ENCODE measurements around the gene RFX2. TPM values are rescaled to one million over a fixed set of nuclear protein-coding genes. Genes with fewer than 3 reads are reported as not detected.
"Not testable (repeated sequence)": the region's sequence is repeated elsewhere in the genome, so short reads cannot be mapped to it uniquely, and the experiment has no call there.

The RFX2 gene
- polyA plus RNA-seq, 6 donors from 2014 or later: 0.89 to 5.9 (median 1.2) TPM

DNA sequence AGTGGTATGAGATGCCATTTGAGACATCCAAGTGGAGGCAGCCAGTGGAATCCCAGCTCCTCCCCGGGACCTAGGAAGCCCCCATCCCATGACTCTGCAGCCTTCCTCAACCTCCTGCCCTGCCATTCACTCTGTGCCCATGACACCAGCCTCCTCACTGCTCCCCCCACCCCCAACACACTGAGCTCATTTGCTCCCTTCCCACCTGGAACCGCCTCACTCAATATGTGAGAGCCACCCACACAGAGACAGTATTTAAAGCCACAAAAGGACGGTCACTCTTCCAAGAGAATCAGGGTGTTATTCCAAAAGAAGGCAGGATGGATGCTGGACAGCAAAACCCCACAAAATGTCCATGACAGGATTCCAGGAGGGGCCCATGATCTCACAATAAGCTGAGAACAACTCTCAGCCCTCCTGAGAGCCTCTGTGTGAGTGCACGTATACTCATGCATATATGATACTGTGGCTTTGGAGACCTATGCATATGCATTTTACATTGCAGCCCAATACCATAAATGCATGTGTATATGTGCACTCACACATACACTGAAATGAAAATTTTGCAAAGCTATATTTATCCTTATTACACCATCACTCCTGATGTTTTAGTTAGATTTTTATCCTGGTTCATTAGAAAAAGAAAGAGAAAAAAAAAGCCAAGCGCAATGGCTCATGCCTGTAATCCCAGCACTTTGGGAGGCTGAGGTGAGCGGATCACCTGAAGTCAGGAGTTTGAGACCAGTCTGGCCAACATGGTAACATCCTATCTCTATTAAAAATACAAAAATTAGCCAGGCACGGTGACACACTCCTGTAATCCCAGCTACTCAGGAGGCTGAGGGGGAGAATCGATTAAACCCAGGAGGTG is 121.5 kb downstream of the RFX2 start:
- H3K27me3 Mint-ChIP-seq: no peaks in the 10 kb centered on the region
- no peaks in the 10 kb centered on the region for H3K36me3 Mint-ChIP-seq
- peaks cover 0 to 1% (median 0%) of the 10 kb centered on the region in 7 donors for H3K9me3 Mint-ChIP-seq
- no peak overlapping the region for H3K27ac Mint-ChIP-seq
- ATAC-seq (ENCODE audit: low read depth in 2 of 2) (no peak), DNase-seq (no peak)
- H3K4me1 Mint-ChIP-seq: peaks cover 8 to 25% (median 10%) of the 10 kb centered on the region in 3 donors
- H3K4me3 Mint-ChIP-seq: peak overlapping the region in 4 of 8 donors; percentile 16 to 55 (median 42)

DNA sequence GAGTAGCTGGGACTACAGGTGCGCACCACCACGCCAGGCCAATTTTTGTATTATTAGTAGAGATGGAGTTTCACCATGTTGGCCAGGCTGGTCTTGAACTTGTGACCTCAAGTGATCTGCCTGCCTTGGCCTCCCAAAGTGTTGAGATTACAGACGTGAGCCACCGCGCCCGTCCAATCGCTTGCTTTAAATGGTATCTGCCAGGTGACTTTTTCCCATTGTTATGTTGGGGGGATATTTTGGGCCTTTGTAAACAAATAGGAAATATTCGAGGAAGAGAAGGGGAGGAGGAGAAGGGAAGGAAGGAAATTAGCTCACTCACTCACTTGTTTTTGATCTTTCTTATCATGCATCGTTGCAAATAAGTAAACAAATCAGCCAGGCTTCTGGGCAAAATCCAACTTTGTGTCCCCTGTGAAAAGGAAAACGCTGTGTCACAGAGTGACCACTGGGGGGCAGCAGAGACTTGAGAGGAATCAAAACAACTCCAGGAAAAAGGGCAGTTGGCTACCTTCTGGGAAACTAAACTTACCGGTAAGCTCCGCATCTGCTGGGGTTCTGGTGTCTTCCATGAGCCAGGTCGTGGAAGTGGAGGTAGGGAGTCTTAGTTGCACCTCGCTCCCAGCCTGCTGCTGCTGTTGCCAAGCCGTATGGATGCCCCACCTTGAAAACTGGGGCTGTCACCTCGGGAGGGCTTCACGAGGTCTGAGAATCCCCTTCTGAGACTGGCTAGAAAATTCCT is 123.1 kb downstream of the RFX2 start:
- H3K27me3 Mint-ChIP-seq: no peaks in the 10 kb centered on the region
- ATAC-seq (ENCODE audit: low read depth in 2 of 2) (peak; percentile 42 to 49), DNase-seq (peak; percentile 56)
- H3K9me3 Mint-ChIP-seq: peaks cover 0 to 1% (median 0%) of the 10 kb centered on the region in 7 donors
- H3K4me1 Mint-ChIP-seq: peaks cover 8 to 21% (median 10%) of the 10 kb centered on the region in 3 donors
- H3K36me3 Mint-ChIP-seq: no peaks in the 10 kb centered on the region
- peak overlapping the region in 2 of 6 donors; percentile 61 to 63 for H3K27ac Mint-ChIP-seq
- H3K4me3 Mint-ChIP-seq: peak overlapping the region; percentile 55 to 90 (median 82)

DNA sequence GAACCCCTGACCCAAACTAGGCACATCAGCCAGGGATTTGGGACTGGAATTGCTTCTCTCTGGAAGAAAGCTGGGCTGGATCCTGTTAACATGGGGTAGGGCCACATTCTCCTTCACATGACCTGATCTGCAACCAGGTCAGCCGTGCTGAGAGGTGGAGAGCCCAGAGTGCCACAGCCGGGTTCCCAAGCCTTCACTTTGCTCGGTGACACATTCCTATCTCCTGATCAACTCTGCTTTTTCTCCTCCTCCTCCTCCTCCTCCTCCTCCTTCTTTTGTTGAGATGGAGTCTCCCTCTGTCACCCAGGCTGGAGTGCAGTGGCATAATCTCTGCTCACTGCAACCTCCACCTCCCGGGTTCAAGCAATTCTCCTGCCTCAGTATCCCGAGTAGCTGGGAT is 124.5 kb downstream of the RFX2 start:
- not testable (repeated sequence) for H3K9me3 Mint-ChIP-seq; H3K4me3 Mint-ChIP-seq; DNase-seq; H3K27ac Mint-ChIP-seq; H3K36me3 Mint-ChIP-seq; ATAC-seq (ENCODE audit: low read depth in 2 of 2); H3K27me3 Mint-ChIP-seq
- H3K4me1 Mint-ChIP-seq: peaks cover 8 to 16% (median 10%) of the 10 kb centered on the region in 3 donors

DNA sequence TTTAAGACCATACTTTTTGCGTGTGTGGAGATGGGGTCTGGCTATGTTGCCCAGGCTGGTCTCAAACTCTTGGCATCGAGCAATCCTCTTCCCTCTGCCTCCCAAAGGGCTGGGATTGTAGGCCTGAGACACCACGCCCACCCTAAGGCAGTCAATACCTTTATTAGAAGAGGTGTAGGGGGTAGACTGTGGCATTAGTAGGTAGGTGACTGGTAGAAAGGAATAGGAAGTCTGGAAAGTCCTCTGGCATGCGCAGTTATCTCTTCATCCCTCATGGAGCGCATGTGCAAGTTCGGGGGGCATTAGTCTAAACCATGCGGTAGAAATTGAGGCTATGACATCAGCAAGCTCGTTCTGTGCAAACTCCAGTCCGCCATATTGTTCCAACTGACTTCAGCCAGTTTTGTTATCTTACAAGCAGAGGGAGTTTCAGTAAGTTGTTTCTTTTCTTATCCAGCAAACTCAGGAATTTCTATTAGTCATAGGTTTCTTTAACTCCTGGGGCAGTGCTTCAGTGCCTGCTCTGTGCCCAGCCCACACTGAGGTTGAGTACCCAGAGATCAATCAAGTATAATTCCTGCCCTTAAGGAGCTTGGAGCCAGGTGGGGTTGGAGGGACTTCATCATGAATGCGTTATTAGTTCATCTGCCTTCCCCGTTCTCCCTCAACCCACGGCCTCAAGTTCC is 125.1 kb downstream of the RFX2 start:
- Mint-ChIP-seq H3K27me3 (no peaks in the 10 kb centered on the region), H3K9me3 (no peaks in the 10 kb centered on the region), H3K27ac (peak overlapping the region in 1 of 6 donors; percentile 76), H3K4me1 (peaks cover 8 to 13% (median 10%) of the 10 kb centered on the region in 3 donors), H3K4me3 (peak overlapping the region in 3 of 8 donors; percentile 2 to 47 (median 42)), H3K36me3 (no peaks in the 10 kb centered on the region)
- DNase-seq: no peak
- ATAC-seq (ENCODE audit: low read depth in 2 of 2): no peak

DNA sequence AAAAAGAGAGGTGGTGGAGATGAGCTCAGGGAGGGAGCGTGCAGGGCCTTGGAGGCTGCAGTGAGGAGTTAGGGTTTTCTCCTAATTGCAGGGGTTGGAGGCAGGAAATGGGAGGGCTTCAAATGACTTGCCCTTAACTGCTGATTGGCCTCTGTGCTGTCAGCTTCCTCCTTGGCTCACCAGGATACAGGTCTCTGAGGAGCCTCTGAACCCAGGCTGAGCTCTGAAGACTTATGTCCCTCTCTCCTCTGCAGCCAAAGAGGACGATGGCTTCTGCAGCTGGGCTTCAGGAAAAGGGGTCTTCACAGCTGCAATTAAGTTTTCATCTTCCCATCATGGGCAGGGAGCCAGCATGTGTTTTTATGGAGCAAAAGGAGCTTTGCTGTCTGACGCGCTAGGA is 125.7 kb downstream of the RFX2 start:
- Mint-ChIP-seq H3K27ac (no peak overlapping the region), H3K4me3 (peak overlapping the region in 1 of 8 donors; percentile 47), H3K36me3 (no peaks in the 10 kb centered on the region), H3K27me3 (no peaks in the 10 kb centered on the region), H3K9me3 (no peaks in the 10 kb centered on the region), H3K4me1 (peaks cover 12 to 15% (median 14%) of the 10 kb centered on the region in 3 donors)
- DNase-seq (no peak), ATAC-seq (ENCODE audit: low read depth in 2 of 2) (no peak)

DNA sequence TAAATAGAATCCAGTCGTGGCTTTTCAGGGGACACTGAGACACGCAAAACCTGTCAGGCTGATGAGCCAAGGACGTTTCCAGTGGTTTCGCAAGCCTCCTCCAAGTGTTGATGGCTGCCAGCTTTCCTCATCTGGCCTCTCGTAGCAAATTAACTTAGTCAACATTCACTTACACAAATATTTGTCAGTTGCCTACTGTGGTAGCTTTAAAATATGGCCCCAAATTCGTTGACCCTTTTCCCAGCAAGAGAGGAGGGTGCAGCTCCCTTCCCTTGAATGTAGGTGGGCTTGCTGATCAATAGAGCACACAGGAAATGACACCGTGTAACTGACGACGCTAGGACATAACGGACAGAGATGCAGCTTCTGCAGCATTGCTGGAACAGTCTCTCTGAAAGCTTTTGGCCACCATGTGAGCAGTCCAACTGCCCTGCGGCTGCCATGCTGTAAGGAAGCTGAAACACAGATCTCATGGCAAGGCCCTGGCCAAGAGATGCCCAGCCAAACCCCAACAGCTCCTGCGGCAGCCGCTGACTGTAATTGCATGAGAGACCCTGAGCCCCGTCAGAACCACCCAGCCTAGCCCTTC is 126.8 kb downstream of the RFX2 start:
- H3K27me3 Mint-ChIP-seq: no peaks in the 10 kb centered on the region
- H3K4me1 Mint-ChIP-seq: peaks cover 19 to 23% (median 22%) of the 10 kb centered on the region in 3 donors
- H3K36me3 Mint-ChIP-seq: no peaks in the 10 kb centered on the region
- peak overlapping the region in 1 of 6 donors; percentile 33 for H3K27ac Mint-ChIP-seq
- ATAC-seq (ENCODE audit: low read depth in 2 of 2) (no peak), DNase-seq (no peak)
- no peaks in the 10 kb centered on the region for H3K9me3 Mint-ChIP-seq
- no peak overlapping the region for H3K4me3 Mint-ChIP-seq

DNA sequence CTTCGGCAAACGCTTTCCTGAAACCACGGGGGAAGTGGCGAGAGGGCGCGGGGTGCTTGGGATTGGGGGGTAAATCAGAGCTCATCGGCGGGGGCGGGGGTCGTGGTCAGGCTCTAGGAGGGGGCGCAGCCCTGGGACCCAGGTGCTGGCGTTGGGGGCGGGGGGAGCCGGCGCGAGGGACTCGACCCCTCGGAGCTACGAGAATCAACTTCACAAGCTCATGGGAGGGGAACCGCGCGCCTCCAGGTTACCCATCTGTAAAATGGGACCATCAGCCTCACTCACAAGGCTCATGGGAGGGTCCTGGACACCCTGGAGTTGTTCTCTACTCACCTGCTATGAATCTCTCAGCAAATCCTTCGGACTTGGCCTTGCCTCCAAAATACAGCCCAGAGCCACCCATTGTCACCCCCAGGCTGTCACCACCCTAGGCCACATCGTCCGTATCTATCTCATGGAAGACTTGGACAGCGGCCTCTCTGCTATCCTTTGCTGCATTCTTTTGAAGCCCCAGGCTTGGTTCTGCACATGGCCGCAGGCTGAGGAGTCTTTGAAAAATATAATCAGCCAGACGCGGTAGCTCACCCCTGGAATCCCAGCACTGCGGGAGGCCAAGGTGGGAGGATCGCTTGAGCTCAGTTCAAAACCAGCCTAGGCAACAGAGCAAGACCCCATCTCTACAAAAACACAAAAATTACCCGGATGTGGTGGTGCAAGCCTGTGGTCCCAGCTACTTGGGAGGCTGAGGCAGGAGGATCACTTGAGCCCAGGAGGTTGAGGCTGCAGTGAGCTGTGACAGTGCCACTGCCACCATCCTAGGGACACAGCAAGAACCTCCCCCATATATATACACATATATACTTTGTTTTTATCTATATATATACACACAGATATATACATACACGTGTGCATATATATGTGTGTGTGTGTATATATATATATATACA is 131.4 kb downstream of the RFX2 start:
- no peaks in the 10 kb centered on the region for H3K27me3 Mint-ChIP-seq
- H3K27ac Mint-ChIP-seq: peak overlapping the region in 5 of 6 donors; percentile 95 to 98 (median 96)
- no peaks in the 10 kb centered on the region for H3K9me3 Mint-ChIP-seq
- peak overlapping the region; percentile 85 to 98 (median 96) for H3K4me3 Mint-ChIP-seq
- H3K4me1 Mint-ChIP-seq: peaks cover 44 to 55% (median 53%) of the 10 kb centered on the region in 3 donors
- DNase-seq (no peak), ATAC-seq (ENCODE audit: low read depth in 2 of 2) (no peak)
- peaks cover 0 to 8% of the 10 kb centered on the region in 2 donors for H3K36me3 Mint-ChIP-seq

DNA sequence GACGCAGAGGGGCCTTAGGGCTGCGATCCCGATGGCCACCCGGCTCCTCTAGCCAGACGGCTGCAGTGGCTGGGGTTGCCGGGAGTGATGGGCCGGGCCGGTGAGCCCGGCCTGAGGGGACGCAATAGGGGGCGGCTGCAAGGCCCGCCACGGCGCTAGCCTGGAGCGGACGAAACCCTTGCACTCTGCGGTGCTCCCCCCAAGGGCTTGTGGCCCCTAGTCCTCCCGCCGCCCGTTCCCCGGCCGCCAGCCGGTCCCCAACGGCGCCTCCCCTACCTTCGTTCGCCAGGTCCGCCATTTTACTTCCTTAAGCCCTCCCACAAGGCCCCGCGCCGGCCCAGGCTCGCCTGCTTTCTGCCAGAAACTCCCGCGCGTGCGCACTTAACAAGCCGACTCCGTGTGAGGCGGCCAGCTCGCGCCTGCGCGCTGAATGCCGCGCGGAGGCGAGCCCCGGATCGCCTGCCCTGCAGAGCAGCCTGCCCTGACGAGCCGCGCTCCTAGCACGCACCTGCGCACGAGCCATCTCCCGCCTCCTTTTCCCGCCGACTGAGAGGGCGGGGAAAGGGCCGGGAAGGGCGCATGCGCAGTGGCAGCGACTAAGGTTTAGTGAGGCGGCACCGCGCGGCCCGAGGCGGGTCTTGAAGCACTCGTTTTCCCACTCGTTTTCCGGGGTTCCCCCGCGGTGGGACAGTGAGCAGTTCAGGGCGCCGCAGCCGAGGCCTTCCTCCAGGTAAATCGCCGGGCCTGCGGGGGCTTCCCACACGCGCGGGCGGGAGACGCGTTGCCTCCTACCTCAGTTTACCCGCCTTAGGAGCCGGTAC is 132.3 kb downstream of the RFX2 start, which contains the start of gene RANBP3:
RANBP3 (minus strand) TSS at position 356 of the 821 bp plus-strand sequence; CDS start at position 298, 58 bp downstream.
- Mint-ChIP-seq H3K27ac (peak within 1 kb of the TSS; percentile 86 to 98 (median 96)), H3K9me3 (no peaks in the 10 kb centered on the region), H3K4me3 (peak within 1 kb of the TSS; percentile 91 to 98 (median 96)), H3K36me3 (peaks cover 0 to 8% of the 10 kb centered on the region in 2 donors), H3K27me3 (no peaks in the 10 kb centered on the region), H3K4me1 (peaks cover 44 to 61% (median 55%) of the 10 kb centered on the region in 3 donors)
- DNase-seq (peak; percentile 97), ATAC-seq (ENCODE audit: low read depth in 2 of 2) (peak; percentile 87)

DNA sequence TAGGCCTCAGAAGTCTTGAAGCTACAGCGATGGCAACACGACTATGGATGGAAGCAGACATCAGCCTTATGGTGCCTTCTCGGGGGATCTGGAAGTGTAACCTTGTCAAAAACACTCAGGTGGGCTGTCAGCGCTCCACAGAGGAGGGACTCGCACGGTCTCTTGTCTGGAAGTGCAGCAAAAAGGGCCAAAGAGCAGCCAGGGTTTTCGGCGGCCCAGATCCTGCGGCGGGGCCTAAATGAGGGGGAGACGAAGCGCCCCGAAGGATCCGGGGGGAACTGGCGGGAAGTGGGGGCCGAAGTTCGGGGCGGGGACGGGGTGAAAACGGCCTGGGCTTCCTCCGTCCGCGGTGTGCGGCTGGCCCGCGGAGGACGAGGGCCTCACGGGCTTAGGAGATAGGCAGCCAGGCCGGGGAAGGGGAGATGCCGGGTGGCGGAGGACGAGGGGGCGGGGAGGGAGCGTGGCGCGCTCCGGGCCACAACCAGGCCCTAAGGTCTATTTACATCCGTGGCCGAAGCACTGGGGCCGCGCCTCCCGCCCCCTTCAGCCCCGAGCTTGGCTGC is 133.0 kb downstream of the RFX2 start:
- ATAC-seq (ENCODE audit: low read depth in 2 of 2) (peak in 1 of 2 donors; percentile 1), DNase-seq (no peak)
- Mint-ChIP-seq H3K4me3 (peak overlapping the region; percentile 91 to 98 (median 96)), H3K27me3 (no peaks in the 10 kb centered on the region), H3K4me1 (peaks cover 49 to 68% (median 60%) of the 10 kb centered on the region in 3 donors), H3K36me3 (peaks cover 0 to 8% of the 10 kb centered on the region in 2 donors), H3K9me3 (no peaks in the 10 kb centered on the region), H3K27ac (peak overlapping the region; percentile 58 to 96 (median 94))

DNA sequence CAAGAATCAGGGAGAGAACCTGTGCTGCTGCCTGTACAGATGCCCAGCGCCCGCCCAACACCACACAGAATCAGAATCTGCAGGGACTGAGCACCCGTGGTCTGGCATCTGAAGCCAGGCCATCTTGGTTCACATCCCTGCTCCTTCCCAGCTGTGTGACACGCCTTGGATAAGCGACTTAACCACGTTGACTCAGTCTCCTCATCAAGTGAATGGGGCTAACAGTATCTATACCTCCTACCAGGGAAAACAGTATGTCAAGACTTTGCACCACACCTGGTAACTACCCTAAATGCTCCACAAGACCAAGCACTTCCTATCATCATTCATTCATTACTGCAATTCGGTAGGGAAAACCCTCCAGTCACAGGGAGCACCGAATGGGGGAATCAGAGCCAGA is 133.5 kb downstream of the RFX2 start:
- Mint-ChIP-seq H3K27me3 (no peaks in the 10 kb centered on the region), H3K4me3 (peak overlapping the region; percentile 91 to 98 (median 96)), H3K4me1 (peaks cover 53 to 73% (median 63%) of the 10 kb centered on the region in 3 donors), H3K36me3 (peaks cover 0 to 8% of the 10 kb centered on the region in 2 donors), H3K27ac (peak overlapping the region; percentile 24 to 96 (median 90)), H3K9me3 (no peaks in the 10 kb centered on the region)
- ATAC-seq (ENCODE audit: low read depth in 2 of 2) (no peak), DNase-seq (no peak)

DNA sequence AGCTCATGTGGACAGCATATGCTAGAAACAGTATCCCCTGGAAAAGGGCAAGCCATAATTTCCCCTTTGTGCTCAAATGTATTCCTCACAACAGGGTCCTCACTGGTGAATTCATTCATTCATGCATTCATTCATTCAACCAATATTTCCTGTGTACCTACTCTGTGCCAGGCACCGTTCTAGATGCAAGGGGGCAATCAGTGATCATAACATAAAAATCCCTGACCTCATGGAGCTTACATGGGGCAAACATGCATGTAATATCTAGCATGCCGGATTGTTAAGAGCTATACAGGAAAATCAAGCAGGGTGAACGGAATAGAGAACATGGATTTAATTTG is 134.9 kb downstream of the RFX2 start:
- Mint-ChIP-seq H3K36me3 (peaks cover 0 to 8% of the 10 kb centered on the region in 2 donors), H3K4me3 (peak overlapping the region in 7 of 8 donors; percentile 91 to 98 (median 95)), H3K27me3 (no peaks in the 10 kb centered on the region), H3K27ac (peak overlapping the region in 3 of 6 donors; percentile 64 to 96 (median 67)), H3K4me1 (peaks cover 57 to 84% (median 67%) of the 10 kb centered on the region in 3 donors), H3K9me3 (no peaks in the 10 kb centered on the region)
- DNase-seq (no peak), ATAC-seq (ENCODE audit: low read depth in 2 of 2) (no peak)

All from naive B cell (primary cell).